Measurements from ENCODE around the gene AMBRA1. TPM values are rescaled to one million over a fixed set of nuclear protein-coding genes. Genes with fewer than 3 reads are reported as not detected.

Gene AMBRA1
- total and polyA plus RNA-seq, 2 of the 8 experiments (the other 6 are each of a cell fraction or from before 2014, with no cell fraction given): 14.2 to 37.4 TPM

- TF ChIP-seq CHD7 (IDR thresholded peaks at IDR 0.05; ENCODE audit: insufficient replicate concordance, low read length) (no peak), RFX5 (IDR thresholded peaks at IDR 0.05; ENCODE audit: borderline replicate concordance, low read depth, low read length) (no peak)
- TF ChIP-seq, protein P1, sequence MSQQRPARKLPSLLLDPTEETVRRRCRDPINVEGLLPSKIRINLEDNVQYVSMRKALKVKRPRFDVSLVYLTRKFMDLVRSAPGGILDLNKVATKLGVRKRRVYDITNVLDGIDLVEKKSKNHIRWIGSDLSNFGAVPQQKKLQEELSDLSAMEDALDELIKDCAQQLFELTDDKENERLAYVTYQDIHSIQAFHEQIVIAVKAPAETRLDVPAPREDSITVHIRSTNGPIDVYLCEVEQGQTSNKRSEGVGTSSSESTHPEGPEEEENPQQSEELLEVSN (IDR thresholded peaks at IDR 0.05): no peak
- TF ChIP-seq, protein P2, sequence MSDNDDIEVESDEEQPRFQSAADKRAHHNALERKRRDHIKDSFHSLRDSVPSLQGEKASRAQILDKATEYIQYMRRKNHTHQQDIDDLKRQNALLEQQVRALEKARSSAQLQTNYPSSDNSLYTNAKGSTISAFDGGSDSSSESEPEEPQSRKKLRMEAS (IDR thresholded peaks at IDR 0.05): no peak
Measured at GRCh38 chr11:46359953-46360352, 233.9 kb downstream of the AMBRA1 start (continued).

Data from H1 (cell line).